ENCODE data around the gene APRT. TPM values are rescaled to one million over a fixed set of nuclear protein-coding genes. Genes with fewer than 3 reads are reported as not detected.

APRT gene
- total RNA-seq, 1 donor from 2014 or later = 87.8 TPM

DNA sequence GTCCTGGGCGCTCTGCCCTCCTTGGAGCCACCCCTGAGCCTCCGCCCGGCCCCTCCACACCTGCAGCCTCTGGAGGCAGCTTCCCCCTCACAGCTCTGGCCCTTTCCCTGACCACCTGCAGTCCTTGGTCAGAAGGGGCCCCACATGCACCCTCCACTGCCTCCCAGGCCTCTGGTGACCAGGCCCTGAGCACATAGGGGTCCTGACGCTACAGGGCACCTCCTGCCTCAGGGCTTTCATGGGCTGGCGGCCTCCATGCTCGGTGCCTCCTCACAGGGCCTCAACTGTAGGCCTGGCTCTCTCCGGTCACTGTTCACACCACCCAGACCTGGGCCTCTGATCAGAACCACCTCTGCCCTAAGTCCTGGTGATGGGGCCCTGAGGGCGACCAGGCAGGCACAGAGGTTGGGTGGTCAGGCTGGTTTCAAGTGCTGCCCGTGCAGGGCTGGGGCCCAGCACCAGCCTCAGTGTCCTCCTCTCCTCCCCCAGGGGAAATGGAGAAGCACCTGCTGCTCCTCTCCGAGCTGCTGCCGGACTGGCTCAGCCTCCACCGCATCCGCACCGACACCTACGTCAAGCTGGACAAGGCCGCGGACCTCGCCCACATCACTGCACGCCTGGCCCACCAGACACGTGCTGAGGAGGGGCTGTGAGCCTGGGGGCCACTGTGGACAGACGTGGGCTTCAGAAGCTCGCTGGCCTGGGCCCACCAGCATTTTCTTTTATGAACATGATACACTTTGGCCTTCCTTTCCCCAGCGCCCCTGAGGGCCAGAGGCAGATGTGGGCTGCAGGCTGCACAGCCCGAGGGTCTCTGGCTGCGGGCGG lies 3.9 kb downstream of the APRT start:
- Histone ChIP-seq H3K36me3 (peaks cover 14% of the 10 kb centered on the region), H3K4me1 (peaks cover 38% of the 10 kb centered on the region), H3K27ac (no peak overlapping the region), H3K27me3 (ENCODE audit: low read depth) (no peaks in the 10 kb centered on the region), H3K4me3 (no peak overlapping the region), H3K9me3 (no peaks in the 10 kb centered on the region)
- intact Hi-C loops (cut with DNase I) = no loop called here
- TF ChIP-seq, protein P1, sequence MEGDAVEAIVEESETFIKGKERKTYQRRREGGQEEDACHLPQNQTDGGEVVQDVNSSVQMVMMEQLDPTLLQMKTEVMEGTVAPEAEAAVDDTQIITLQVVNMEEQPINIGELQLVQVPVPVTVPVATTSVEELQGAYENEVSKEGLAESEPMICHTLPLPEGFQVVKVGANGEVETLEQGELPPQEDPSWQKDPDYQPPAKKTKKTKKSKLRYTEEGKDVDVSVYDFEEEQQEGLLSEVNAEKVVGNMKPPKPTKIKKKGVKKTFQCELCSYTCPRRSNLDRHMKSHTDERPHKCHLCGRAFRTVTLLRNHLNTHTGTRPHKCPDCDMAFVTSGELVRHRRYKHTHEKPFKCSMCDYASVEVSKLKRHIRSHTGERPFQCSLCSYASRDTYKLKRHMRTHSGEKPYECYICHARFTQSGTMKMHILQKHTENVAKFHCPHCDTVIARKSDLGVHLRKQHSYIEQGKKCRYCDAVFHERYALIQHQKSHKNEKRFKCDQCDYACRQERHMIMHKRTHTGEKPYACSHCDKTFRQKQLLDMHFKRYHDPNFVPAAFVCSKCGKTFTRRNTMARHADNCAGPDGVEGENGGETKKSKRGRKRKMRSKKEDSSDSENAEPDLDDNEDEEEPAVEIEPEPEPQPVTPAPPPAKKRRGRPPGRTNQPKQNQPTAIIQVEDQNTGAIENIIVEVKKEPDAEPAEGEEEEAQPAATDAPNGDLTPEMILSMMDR (IDR thresholded peaks at IDR 0.05) = no peak
- no peak for DNase-seq
- no peak for ATAC-seq

DNA sequence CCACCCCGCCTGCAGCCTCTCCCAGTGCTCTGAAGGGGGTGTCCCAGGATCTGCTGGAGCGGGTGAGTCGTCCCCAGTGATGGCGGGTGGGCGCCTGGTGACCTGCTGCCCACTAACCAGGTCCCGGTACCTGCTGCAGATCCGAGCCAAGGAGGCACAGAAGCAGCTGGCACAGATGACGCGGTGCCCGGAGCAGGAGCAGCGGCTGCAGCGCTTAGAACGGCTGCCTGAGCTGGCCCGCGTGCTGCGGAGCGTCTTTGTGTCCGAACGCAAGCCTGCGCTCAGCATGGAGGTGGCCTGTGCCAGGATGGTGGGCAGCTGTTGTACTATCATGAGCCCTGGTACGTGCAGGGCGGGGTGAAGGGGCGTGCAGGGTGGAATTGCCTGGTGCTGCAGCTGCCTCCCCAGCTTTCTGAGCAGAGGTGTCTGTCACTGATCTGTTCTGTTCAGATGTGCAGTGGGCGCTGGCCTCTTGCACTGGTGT lies 4.5 kb downstream of the APRT start:
- no peak for DNase-seq
- Histone ChIP-seq H3K4me1 (peaks cover 38% of the 10 kb centered on the region), H3K4me3 (no peak overlapping the region), H3K9me3 (no peaks in the 10 kb centered on the region), H3K36me3 (peaks cover 14% of the 10 kb centered on the region), H3K27ac (no peak overlapping the region), H3K27me3 (ENCODE audit: low read depth) (no peaks in the 10 kb centered on the region)
- intact Hi-C loops (cut with DNase I) = no loop called here
- TF ChIP-seq, protein P1 (IDR thresholded peaks at IDR 0.05) = no peak
- no peak for ATAC-seq

DNA sequence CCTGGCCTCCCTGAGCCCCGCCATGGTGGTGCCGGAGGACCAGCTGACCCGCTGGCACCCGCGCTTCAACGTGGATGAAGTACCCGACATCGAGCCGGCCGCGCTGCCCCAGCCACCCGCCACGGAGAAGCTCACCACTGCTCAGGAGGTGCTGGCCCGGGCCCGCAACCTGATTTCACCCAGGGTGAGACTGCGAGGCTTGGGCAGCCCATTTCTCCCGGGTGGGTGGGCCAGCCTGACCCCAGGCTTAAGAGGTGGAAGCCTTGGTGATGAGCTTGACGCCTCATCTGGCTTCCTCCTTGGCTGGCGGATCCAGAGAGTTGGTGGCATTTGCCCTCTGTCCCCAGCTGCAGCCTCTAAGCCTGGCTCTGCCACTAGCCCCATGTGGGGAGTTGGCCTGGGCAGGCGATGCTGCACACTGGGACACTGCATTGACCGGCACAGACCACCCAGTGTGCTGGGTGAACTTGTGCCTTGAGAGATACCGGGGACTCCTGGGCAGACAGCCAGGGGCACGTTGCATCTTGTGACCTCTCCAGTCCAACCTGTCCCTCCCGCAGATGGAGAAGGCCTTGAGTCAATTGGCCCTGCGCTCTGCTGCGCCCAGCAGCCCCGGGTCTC lies 5.1 kb downstream of the APRT start:
- DNase-seq (no peak), ATAC-seq (no peak)
- no peak overlapping the region for H3K27ac ChIP-seq
- H3K27me3 ChIP-seq (ENCODE audit: low read depth) = no peaks in the 10 kb centered on the region
- H3K4me1 ChIP-seq = peaks cover 40% of the 10 kb centered on the region
- TF ChIP-seq, protein P1 (IDR thresholded peaks at IDR 0.05) = no peak
- no peaks in the 10 kb centered on the region for H3K9me3 ChIP-seq
- intact Hi-C loops (cut with DNase I) = no loop called here
- H3K36me3 ChIP-seq = peaks cover 14% of the 10 kb centered on the region
- no peak overlapping the region for H3K4me3 ChIP-seq

DNA sequence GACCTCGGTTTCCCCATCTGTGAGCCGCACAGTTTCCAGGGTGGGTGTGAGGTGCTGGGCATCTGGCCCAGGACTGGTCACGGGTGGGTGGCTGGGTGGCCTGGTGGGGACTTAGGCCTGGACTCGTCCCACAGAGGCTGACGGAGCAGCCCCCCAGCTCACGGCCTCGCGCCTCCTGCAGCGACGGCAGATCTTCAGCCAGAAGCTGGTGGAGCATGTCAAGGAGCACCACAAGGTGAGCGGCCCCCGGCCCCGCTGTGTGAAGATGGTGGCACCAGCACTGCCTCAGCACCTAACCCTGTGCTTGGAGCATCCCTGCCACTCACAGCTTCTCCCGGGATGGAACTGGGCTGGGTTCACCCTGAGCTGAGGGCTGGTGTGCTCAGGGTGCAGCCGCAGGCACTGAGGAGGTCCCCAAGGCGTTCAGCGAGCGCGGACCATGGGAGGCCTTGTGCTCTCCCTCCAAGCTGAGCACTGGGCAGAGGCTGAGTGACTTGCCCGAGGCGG lies 5.8 kb downstream of the APRT start:
- Histone ChIP-seq H3K4me1 (peaks cover 38% of the 10 kb centered on the region), H3K27me3 (ENCODE audit: low read depth) (no peaks in the 10 kb centered on the region), H3K36me3 (peaks cover 14% of the 10 kb centered on the region), H3K27ac (no peak overlapping the region), H3K4me3 (no peak overlapping the region), H3K9me3 (no peaks in the 10 kb centered on the region)
- intact Hi-C loops (cut with DNase I) = no loop called here
- DNase-seq (no peak), ATAC-seq (no peak)
- TF ChIP-seq, protein P1 (IDR thresholded peaks at IDR 0.05) = no peak

DNA sequence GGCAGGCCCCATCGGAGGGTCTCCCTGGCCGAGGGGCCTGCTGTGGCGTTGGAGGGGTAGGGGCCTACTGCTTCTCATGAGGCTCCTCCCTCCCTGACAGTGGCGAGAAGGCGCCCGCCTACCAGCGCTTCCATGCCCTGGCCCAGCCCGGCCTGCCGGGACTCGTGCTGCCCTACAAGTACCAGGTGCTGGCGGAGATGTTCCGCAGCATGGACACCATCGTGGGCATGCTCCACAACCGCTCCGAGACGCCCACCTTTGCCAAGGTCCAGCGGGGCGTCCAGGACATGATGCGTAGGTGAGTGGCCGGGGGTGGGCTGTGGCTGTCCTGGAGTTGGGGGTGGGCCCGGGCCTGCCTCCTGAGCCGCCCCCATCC lies 6.4 kb downstream of the APRT start:
- H3K4me1 ChIP-seq = peaks cover 32% of the 10 kb centered on the region
- H3K9me3 ChIP-seq = no peaks in the 10 kb centered on the region
- H3K27ac ChIP-seq = no peak overlapping the region
- ATAC-seq (no peak), DNase-seq (no peak)
- H3K36me3 ChIP-seq = peaks cover 14% of the 10 kb centered on the region
- H3K4me3 ChIP-seq = no peak overlapping the region
- TF ChIP-seq, protein P1 (IDR thresholded peaks at IDR 0.05) = no peak
- intact Hi-C loops (cut with DNase I) = no loop called here
- H3K27me3 ChIP-seq (ENCODE audit: low read depth) = no peaks in the 10 kb centered on the region
